ENCODE results near the gene BPIFB1.

GRCh38 chr20:33262658-33263065 is 20.4 kb upstream of the BPIFB1 start:
- TF ChIP-seq CTCF (IDR thresholded peaks at IDR 0.05; ENCODE audit: insufficient read depth, low read length) (peak; percentile 97), POLR2AphosphoS5 (IDR thresholded peaks at IDR 0.05; ENCODE audit: low read depth) (0 out of 2 replicates have a peak, but pooled peaks have one; percentile 3), REST (IDR thresholded peaks at IDR 0.05; ENCODE audit: insufficient replicate concordance, low read depth) (no peak), GABPA (IDR thresholded peaks at IDR 0.05; ENCODE audit: low read depth) (no peak)

All from HL-60 (cell line).